Retina (tissue), 1 donor: ENCODE results near the gene DNAJC5G.

Experiments used
- DNase-seq: peaks from one replicate; pipeline ENCODE4 v3.0.0-alpha.2; 2016

Gene DNAJC5G

GRCh38 chr2:27275211-27276150 lies at the start of gene DNAJC5G:
TSS of gene DNAJC5G (plus strand) at chr2:27275433. CDS start at chr2:27276729, 1,296 bp downstream.
- DNase-seq, result no peak

- no peak for DNase-seq
These were observed 49.7 kb upstream of the DNAJC5G start for GRCh38 chr2:27225526-27225925.

- no peak for DNase-seq
These were observed 47.7 kb upstream of the DNAJC5G start for GRCh38 chr2:27227501-27227900.

- no peak for DNase-seq
These were observed 43.3 kb upstream of the DNAJC5G start for GRCh38 chr2:27231921-27232320.

GRCh38 chr2:27233341-27233740 lies 41.9 kb upstream of the DNAJC5G start:
- no peak for DNase-seq

GRCh38 chr2:27236136-27236535 lies 39.1 kb upstream of the DNAJC5G start:
- DNase-seq, result no peak

GRCh38 chr2:27236626-27237025 lies 38.6 kb upstream of the DNAJC5G start:
- DNase-seq, result no peak

GRCh38 chr2:27237341-27237945 lies 37.8 kb upstream of the DNAJC5G start:
- DNase-seq, result no peak

- no peak for DNase-seq
These were observed 36.3 kb upstream of the DNAJC5G start for GRCh38 chr2:27238976-27239375.

GRCh38 chr2:27240406-27240805 lies 34.8 kb upstream of the DNAJC5G start:
- DNase-seq, result no peak

- DNase-seq, result no peak
These were observed 33.2 kb upstream of the DNAJC5G start for GRCh38 chr2:27241761-27242613.

- DNase-seq, result no peak
These were observed 32.6 kb upstream of the DNAJC5G start for GRCh38 chr2:27242614-27242951.

- DNase-seq, result no peak
These were observed 31.7 kb upstream of the DNAJC5G start for GRCh38 chr2:27243391-27244130.

GRCh38 chr2:27245116-27245515 lies 30.1 kb upstream of the DNAJC5G start:
- no peak for DNase-seq

GRCh38 chr2:27245626-27246025 lies 29.6 kb upstream of the DNAJC5G start:
- no peak for DNase-seq

GRCh38 chr2:27247893-27248292 lies 27.3 kb upstream of the DNAJC5G start:
- no peak for DNase-seq

GRCh38 chr2:27249159-27249890 lies 25.9 kb upstream of the DNAJC5G start:
- no peak for DNase-seq

- peak; percentile 72 for DNase-seq
These were observed 25.2 kb upstream of the DNAJC5G start for GRCh38 chr2:27249891-27250651.

- no peak for DNase-seq
These were observed 24.4 kb upstream of the DNAJC5G start for GRCh38 chr2:27250652-27251379.

GRCh38 chr2:27251766-27252165 lies 23.5 kb upstream of the DNAJC5G start:
- DNase-seq, result no peak
